Iris pigment epithelial cell (primary cell): ENCODE data around the gene CCR6.
"Not testable (repeated sequence)": the region's sequence is repeated elsewhere in the genome, so short reads cannot be mapped to it uniquely, and the experiment has no call there.

Experiments
- DNase-seq: peaks from one replicate; pipeline ENCODE4 v3.0.0-alpha.2; 2011; ENCODE audit warnings: low read depth

Gene CCR6

GRCh38 chr6:167143041-167143440, 20.1 kb downstream of the CCR6 start:
- DNase-seq, result no peak

DNA sequence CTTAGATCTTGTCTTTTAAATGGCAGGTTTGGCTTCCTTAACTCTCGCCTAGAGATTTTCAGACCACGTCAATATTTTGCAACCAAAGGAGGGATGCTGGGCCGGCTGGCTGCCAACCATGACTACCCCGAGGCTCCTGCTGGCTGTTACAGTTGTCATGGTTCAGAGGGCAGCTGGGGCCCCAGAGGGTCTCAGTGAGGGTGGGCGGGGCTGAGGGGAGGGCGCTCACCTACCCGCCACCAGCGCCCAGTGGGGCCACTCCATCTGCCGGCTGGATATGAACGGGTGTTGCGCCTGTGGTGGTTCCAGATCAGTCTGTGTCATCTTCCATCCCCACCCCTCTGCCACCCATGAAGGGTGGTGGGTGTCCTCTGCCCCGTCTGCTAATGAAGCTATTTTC, 22.6 kb downstream of the CCR6 start:
- no peak for DNase-seq

DNA sequence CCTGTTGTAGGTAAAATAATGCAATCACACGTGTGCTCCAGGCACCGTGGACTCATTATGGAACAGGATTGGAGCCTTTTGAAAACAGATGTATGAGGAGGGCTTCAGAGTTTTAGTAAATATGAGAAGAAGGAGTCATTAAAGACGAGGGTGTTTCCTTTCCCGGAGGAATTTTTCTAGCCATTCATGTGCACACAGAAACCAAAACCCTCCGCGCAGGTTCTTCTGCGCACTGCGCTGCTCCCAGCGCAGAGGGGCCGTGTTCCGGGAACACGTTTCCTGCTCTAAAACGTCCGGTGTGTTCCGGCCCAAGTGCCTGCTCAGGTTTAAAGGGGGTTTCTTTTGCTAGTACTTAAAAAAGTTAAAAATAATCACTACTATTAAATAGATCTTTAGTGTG, 23.2 kb downstream of the CCR6 start:
- DNase-seq, result no peak

DNA sequence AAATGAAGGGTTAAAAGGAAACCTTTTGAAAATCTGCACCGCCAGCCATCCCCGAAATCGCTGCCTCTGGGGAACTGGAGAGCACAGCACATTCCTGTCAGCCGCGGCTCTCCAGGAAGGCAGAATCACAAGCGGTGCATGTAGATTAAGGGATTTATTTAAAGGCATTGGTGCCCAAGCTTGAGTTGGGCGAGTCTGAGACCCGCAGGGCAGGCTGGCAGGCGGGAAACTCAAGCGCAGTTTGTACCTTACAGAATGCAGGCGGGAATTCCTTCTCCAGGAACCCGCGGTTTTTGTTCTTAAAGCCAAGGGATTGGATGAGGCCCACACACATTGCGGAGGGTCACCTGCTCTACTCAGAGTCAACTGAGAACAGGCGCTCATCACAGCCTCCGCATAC, 24.1 kb downstream of the CCR6 start:
- no peak for DNase-seq

DNA sequence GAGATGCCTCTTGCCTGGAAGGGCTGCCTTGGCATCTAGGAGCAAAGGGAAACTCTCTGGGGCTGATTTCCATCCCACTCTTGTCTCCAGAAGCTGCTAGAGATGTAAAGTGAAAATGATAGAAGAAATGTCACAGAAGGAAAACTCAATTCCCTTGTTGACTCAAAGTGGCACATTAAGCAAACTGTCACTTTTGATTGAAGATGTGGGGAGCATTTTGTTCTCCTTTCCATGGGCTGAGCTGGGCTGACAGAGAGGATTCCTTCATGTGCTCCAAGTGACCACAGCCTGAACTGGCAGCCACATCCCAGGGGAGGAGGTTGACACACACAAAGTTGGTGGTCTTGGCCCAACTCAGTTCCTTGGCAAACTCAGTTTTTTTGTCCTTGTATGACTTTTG, 25.1 kb downstream of the CCR6 start:
- DNase-seq, result no peak

DNA sequence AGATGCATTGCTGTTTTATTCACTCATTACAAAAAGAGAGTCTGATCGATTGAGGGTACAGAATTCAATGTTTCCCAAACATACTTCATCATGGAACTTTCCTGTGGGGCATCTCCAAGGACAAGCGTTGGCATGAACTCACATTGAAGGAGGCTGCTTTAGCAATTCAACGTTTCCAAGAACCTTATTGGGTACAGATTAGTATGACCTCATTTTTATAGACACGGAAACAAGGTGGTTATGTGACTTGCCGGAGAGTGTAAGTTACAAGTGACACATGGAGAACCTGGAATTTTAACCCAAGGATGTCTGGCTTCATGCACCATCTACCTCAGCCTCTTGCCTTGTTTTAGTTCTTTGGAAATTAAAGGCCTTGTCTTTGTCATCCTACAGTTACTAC, 26.1 kb downstream of the CCR6 start:
- no peak for DNase-seq

GRCh38 chr6:167150941-167151549, 28.1 kb downstream of the CCR6 start:
- no peak for DNase-seq

- DNase-seq, result no peak
These were observed 28.8 kb downstream of the CCR6 start for GRCh38 chr6:167151648-167152047.

- no peak for DNase-seq
These were observed 30.0 kb downstream of the CCR6 start for GRCh38 chr6:167152862-167153261.

- no peak for DNase-seq
These were observed 30.6 kb downstream of the CCR6 start for GRCh38 chr6:167153521-167153959.

GRCh38 chr6:167154291-167154690, 31.4 kb downstream of the CCR6 start:
- no peak for DNase-seq

DNA sequence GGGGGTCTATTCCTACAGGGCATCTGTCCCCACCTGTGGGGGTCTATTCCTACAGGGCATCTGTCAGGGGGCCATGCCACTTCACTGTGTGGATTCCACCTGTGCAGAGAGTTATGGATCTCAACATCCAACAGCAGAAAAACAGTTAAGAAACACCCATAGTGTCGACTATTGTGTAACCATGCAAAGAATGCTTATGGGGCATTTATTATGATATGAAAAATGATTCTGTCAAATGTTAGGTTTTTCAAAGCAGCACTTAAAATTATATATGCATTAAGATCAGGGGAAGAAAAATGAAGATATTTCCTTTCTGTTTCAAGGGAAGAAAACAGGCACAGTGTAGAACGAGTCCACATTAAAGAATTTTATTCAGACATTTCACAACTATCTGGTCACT, 32.0 kb downstream of the CCR6 start:
- no peak for DNase-seq

DNA sequence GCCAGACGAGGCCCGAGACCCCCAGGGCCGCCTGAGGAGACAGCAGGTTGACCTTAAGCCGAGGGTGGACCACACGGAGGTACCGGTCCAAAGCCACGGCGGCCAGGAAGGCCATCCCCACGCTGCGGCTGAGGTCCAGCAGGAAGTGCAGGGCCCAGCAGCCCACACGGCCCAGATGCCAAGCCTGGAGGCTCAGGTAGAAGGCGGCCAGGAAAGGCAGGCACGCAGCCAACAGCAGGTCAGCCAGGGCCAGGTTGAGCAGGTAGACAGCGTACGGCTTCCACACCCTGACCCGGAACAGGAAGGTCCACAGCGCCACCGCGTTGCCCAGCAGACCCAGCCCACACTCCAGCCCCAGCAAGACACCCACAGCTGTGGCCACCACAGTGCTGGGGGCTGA, 34.5 kb downstream of the CCR6 start:
- DNase-seq, result no peak

GRCh38 chr6:167157863-167158262, 35.0 kb downstream of the CCR6 start, which contains the start of gene GPR31:
Gene GPR31, minus strand, starts transcription at chr6:167157980. Its CDS starts 149 bp downstream, at chr6:167157831.
- DNase-seq, result no peak

DNA sequence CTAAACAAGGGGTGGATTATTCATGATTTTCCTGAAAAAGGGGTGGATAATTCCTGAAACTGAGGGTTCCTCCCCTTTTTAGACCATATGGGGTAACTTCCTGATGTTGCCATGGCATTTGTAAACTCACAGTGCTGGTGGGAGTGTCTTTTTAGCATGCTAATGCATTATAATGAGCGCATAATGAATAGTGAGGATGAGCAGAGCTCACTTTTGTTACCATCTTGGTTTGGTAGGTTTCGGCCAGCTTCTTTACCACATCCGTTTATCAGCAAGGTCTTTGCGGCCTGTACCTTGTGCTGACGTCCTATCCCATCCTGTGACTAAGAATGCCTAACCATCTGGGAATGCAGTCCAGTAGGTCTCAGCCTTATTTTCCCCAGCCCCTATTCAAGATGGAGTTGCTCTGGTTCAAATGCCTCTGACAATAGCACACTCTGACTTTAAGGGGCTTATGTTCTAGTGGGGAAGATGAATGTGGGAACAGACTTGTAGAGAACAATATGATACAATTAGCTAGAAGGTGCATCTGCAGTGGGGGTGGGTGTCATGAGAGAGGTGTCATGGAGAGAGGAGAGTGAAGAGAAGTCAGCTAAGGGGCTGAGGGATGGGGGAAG, 39.1 kb downstream of the CCR6 start:
- no peak for DNase-seq

- DNase-seq, result no peak
These were observed 39.7 kb downstream of the CCR6 start for GRCh38 chr6:167162591-167162990.

DNA sequence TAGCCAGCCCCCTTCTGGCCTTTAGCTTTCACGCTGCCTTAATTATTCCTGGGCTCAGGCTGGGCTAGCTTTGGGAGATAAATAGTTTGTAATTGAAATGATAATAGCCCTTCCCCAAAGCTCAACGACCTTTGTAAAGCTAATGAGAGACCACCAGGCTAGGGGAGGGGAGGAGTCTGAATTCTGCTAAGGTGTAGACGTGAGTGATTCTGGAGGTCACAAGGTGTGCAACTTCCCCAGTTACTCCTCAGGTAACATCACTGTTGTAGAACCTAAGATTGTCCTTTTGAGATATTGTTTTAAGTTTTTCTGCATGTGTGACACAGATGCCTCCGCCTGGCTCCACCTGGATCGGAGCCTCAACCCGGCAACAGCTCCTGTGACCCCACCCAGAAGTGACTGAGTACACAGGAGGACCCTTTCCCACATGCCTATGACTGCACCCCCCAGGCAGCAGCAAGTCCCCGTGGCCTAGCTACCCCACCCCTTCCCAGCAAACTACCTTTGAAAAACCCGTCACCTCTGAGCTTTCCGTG, 40.6 kb downstream of the CCR6 start:
- no peak for DNase-seq

DNA sequence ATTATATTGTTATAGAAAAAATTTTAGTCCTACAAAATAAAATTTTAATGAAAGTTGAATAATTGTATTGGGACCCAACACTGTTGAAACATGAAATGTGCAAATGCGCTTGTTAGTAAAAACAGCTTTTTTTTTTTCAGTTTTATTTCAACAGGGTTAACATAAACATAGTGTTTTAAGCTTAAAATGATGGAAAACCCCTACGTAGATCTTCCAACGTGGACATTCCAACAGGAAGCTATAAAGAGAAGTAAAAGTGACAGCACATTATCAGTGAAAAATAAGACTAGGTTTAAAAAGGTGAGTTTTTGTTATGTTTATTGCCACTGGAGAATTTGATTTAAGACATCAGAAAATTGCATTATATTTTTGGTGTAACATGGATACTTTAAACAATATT, 41.4 kb downstream of the CCR6 start:
- no peak for DNase-seq

- DNase-seq, result no peak
These were observed 43.1 kb downstream of the CCR6 start for GRCh38 chr6:167165858-167166471.

GRCh38 chr6:167167699-167168098, 44.8 kb downstream of the CCR6 start:
- not testable (repeated sequence) for DNase-seq

DNA sequence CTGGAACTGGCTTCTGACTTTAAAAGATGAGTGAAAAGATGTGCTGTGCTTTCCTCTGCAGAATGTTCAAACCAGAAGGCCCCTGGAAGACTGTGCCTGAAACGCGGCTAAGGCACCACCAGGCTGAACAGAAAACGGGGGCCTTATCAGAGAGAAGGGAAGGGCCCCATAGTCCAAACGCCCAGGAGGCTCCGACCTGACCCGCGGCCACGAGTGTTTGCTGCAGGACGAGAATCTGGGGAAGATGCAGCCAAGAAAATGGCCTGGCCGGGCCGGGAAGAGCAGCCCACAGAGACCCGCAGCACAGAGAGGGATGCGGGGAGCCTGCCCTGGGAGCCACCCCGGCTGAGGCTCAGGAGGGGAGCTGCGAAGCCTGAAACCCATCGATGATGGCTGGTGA, 45.4 kb downstream of the CCR6 start:
- DNase-seq, result not testable (repeated sequence)

- DNase-seq, result not testable (repeated sequence)
These were observed 47.0 kb downstream of the CCR6 start for GRCh38 chr6:167169867-167170266.

- DNase-seq, result not testable (repeated sequence)
These were observed 48.4 kb downstream of the CCR6 start for GRCh38 chr6:167171300-167171699.
